Adrenal gland (tissue), 5 donors: Measurements from ENCODE around the gene TMEM231.

Source experiments
- CTCF ChIP-seq, 6 experiments: fragments of 450-650 bp in 4 of 6; fragments of 200-600 bp in 2 of 6; sonication (generic) in 1 of 6; IDR thresholded peaks; 1 replicate in 5 of 6; 2 replicates in 1 of 6; pipeline versions ENCODE4 v1.5.1 to v1.8.0; 2016 to 2021; ENCODE audit warnings: antibody characterized with exemption in 6 of 6, mild to moderate bottlenecking in 2 of 6, moderate library complexity in 1 of 6
- POLR2A ChIP-seq, 2 donors: fragments of 450-650 bp; IDR thresholded peaks; one replicate each; pipeline ENCODE4 v1.6.1; 2017; ENCODE audit warnings: antibody characterized with exemption in 2 of 2, mild to moderate bottlenecking in 2 of 2, moderate library complexity in 1 of 2
- donor health status: DM: no; HTN: no; CAD: no.

- TF ChIP-seq CTCF (IDR thresholded peaks at IDR 0.05) (peak in 1 of 6 experiments; percentile 25), POLR2A (IDR thresholded peaks at IDR 0.05) (no peak)
Observed at GRCh38 chr16:75491876-75492275, 64.2 kb downstream of the TMEM231 start.
